Subcutaneous adipose tissue (tissue), 4 donors: Measurements from ENCODE around the gene ACOT11. TPM values are rescaled to one million over a fixed set of nuclear protein-coding genes. Genes with fewer than 3 reads are reported as not detected.

Source experiments
- total RNA-seq, 4 donors: library from RNA; depleted of rRNA; stranded (reverse); fragments of >200 nt; gene quantifications; one replicate each; pipeline ENCODE4 v1.1.0, GENCODE V29; 2016
- TF ChIP-seq, protein P1 (sequence below): fragments of 450-650 bp; IDR thresholded peaks from one replicate; pipeline ENCODE4 v1.5.1; 2016; ENCODE audit warnings: low read depth, mild to moderate bottlenecking, control low read depth, antibody characterized with exemption, moderate library complexity

The ACOT11 gene
- total RNA-seq, 4 donors from 2014 or later: 1.3 to 6.6 (median 2.5) TPM

- TF ChIP-seq, protein P1, sequence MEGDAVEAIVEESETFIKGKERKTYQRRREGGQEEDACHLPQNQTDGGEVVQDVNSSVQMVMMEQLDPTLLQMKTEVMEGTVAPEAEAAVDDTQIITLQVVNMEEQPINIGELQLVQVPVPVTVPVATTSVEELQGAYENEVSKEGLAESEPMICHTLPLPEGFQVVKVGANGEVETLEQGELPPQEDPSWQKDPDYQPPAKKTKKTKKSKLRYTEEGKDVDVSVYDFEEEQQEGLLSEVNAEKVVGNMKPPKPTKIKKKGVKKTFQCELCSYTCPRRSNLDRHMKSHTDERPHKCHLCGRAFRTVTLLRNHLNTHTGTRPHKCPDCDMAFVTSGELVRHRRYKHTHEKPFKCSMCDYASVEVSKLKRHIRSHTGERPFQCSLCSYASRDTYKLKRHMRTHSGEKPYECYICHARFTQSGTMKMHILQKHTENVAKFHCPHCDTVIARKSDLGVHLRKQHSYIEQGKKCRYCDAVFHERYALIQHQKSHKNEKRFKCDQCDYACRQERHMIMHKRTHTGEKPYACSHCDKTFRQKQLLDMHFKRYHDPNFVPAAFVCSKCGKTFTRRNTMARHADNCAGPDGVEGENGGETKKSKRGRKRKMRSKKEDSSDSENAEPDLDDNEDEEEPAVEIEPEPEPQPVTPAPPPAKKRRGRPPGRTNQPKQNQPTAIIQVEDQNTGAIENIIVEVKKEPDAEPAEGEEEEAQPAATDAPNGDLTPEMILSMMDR: no peak
Measured at GRCh38 chr1:54599211-54599823, 51.3 kb downstream of the ACOT11 start.

DNA sequence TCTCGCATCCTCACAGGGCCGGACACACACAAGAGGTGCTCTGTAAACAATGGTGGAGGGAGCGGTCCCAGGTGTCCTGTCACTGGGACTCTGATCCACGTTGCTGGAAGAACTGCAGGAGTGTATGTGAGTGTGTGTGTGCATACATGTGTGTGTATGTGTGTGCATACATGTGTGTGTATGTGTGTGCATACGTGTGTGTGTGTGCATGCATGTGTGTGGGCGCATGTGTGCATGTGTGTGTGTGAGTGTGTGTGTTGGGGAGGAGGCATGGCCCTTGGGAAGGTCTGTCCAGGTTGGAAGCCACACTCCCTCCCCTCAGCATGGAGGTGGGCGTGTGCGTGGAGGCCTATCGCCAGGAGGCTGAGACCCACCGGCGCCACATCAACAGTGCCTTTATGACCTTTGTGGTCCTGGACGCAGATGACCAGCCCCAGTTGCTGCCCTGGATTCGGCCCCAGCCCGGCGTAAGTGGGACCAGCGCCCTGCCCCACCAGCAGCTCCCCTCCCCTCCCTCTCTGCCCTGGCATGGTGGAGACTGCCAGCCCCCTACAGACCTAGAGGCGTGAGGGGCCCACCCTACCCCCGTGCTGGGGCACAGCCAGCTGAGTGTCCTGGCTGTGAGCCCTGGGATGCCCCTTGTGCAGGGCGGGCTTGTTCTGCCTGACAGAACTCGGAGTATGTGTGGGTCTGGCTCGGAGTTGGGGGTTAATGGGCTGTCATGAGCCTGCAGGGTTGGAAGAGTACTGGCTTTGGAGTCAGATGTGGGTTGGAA, 53.1 kb downstream of the ACOT11 start:
- TF ChIP-seq, protein P1: no peak

- TF ChIP-seq, protein P1: no peak
Measured at GRCh38 chr1:54601730-54602129, 53.7 kb downstream of the ACOT11 start.

- TF ChIP-seq, protein P1: no peak
Measured at GRCh38 chr1:54602554-54602953, 54.5 kb downstream of the ACOT11 start.

- TF ChIP-seq, protein P1: no peak
Measured at GRCh38 chr1:54603241-54603640, 55.2 kb downstream of the ACOT11 start.

DNA sequence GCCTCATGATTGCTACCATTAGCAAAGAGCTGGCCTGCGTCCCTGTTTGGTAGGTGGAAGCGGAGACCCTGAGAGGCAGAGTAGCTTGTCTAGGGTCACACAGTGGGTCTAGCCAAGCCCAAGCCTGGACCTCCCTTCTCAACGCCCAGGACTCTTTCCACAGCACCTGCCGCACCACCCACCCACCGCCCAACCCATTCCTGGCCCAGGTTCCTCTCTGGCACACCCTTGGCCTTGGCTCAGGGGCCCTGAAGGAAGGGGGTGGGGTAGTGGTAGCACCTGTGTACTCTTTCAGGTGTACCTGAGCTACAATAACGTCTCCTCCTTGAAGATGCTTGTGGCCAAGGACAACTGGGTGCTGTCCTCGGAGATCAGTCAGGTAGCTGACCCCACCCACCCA, 56.0 kb downstream of the ACOT11 start:
- TF ChIP-seq, protein P1: no peak

DNA sequence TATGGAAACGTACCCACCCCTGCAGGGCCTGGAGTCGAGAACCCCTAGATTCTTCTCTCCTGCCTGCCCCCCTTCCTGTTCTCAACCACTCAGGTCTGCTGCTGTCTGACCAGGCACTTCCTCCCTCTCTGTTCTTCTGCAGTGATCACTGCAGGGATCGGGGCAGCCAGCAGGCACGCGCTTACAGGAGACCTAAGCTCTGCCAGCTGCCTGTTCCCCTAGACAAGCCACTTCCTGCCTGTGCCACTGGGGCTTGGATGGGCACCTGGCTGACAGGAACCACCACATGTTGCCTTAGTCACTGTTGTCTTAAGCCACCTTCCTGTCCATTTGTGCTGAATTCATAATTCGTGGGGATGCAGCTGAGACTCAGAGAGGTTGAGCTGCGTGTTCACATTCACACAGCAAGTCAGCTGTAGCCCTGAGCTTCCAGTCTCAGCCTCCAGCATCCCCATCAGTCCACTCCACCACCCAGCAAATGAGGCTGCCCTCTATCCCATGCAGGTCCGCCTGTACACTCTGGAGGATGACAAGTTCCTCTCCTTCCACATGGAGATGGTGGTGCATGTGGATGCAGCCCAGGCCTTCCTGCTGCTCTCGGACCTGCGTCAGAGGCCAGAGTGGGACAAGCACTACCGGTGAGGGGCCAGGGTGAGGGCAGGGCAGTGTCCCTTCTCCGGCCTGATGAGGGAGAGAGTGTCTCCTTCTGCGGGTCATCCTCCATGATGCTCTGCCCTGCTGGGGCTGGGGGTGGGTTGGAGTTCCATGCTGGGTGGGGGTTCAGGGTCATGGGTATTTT, 56.7 kb downstream of the ACOT11 start:
- TF ChIP-seq, protein P1: no peak
